GM20000 (cell line): Measurements from ENCODE around the gene ADGRV1.
"Not testable (repeated sequence)": the region's sequence is repeated elsewhere in the genome, so short reads cannot be mapped to it uniquely, and the experiment has no call there.

Experiments used
- DNase-seq: peaks from one replicate; pipeline ENCODE4 v3.0.0; 2012; ENCODE audit warnings: low spot score
- CTCF ChIP-seq: IDR thresholded peaks from 2 replicates; pipeline ENCODE4 v1.5.1; 2012; ENCODE audit warnings: mild to moderate bottlenecking, control low read depth; ENCODE audit errors: extremely low read depth, missing control alignments

ADGRV1 gene

DNA sequence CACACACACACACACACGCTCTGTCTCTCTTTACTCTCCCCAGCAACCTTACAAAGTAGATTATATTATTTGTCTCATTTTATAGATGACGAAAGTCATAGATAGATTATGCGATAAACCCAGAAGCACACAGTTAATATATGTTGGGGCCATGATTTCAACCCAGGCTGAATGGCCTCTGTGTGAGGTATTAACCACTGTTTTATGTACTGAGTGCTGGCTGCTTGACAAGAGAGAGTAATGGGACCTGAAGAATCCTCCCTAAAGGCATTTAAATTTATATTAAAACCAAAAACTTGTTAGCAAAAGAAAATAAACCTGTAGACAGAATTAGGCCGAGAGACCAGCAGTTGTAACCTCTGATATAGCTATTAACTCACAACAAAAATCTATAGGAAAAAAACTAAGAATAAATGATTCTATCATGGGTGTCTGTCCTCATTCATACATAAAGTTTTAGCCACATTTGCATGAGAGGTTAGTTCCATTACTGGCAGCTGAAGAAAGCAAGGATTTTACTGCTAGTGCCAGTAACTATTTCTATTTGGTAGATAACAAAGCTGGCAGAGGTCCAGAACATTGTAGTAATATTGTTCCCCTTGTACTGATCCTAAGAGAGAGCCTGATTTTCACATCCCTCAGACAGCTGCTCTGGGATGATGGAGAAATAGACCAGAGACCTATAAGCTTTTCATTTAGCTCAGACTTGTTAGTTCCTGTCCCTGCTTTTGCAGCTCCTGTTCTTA, 250.9 kb downstream of the ADGRV1 start:
- no peak for TF ChIP-seq CTCF
- DNase-seq = no peak

DNA sequence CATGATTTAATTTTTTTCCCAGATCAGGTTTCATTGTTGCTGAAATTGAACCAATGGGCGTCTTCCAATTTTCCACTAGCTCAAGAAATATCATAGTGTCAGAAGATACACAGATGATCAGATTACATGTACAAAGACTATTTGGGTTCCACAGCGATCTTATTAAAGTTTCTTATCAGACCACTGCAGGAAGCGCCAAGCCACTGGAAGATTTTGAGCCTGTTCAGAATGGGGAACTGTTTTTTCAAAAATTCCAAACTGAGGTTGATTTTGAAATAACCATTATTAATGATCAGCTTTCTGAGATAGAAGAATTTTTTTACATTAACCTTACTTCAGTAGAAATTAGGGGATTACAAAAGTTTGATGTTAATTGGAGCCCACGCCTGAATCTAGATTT, 251.6 kb downstream of the ADGRV1 start:
- TF ChIP-seq CTCF = no peak

DNA sequence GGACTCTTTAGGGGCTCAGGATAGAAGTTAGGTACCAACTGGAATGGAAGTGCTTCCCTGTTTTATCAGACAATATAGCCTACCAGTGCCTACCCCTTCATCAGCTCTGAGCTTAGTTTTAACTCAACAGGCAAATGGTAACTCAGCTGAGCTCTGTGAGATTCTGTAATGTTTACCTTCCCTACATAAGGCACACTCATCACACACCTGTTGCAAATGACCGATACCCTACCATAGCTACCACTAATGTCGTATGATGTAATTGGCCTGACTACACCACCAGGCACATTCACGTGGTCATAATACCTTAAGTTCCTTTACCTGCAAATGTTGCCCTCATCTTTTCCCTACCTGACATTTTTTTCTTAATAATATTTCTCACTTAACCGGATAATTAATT, 254.8 kb downstream of the ADGRV1 start:
- DNase-seq = no peak
- no peak for TF ChIP-seq CTCF

More for the DNA sequence above, 251.6 kb downstream of the ADGRV1 start:
- DNase-seq = no peak

DNA sequence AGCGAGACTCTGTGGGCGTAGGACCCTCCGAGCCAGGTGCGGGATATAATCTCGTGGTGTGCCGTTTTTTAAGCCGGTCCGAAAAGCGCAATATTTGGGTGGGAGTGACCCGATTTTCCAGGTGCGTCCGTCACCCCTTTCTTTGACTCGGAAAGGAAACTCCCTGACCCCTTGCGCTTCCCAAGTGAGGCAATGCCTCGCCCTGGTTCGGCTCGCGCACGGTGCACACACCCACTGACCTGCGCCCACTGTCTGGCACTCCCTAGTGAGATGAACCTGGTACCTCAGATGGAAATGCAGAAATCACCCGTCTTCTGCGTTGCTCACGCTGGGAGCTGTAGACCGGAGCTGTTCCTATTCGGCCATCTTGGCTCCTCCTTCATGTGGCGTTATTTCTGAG, 263.5 kb downstream of the ADGRV1 start:
- not testable (repeated sequence) for DNase-seq

DNA sequence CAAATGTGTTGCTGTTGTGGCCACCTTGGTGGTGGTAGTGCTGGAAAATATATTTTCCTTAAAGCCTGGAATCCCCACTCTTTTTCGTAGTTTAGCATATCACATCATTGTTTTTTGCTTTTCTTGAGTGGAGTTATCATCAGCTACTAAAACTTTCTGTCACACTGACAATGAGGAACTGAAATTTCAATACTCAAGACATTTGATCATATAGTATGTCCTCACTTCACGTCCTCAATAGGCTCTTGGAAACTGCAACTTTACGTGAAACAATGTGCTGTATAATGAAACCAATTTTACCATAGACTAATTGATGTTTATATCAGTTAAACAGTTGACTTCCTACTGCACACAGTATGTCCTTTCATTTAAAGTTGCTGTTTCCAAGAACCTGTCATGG, 265.8 kb downstream of the ADGRV1 start:
- no peak for DNase-seq
- TF ChIP-seq CTCF = no peak

GRCh38 chr5:90830058-90830457, 271.5 kb downstream of the ADGRV1 start:
- no peak for TF ChIP-seq CTCF
- no peak for DNase-seq

DNA sequence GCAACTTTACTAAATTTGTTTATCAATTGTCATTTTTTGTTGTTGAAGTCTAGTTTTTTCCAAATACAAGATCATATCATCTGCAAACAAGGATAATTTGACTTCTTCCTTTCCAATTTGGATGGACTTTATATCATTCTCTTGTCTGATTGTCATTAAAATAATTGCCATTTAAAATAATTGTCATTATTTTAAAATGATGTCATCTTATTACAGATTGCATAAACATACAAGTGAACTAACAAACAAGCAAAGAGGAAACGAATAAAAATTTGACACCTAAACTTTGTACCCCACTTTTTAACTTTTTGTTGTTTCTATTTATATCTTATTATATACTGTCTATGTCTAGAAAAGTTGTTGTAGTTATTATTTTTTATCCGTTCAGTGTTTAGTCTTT, 275.2 kb downstream of the ADGRV1 start:
- DNase-seq = no peak
- no peak for TF ChIP-seq CTCF

GRCh38 chr5:90834711-90835110, 276.1 kb downstream of the ADGRV1 start:
- no peak for DNase-seq
- no peak for TF ChIP-seq CTCF
